ENCODE results near the gene NDUFA8.
"Not testable (repeated sequence)": the region's sequence is repeated elsewhere in the genome, so short reads cannot be mapped to it uniquely, and the experiment has no call there.

Gene NDUFA8

DNA sequence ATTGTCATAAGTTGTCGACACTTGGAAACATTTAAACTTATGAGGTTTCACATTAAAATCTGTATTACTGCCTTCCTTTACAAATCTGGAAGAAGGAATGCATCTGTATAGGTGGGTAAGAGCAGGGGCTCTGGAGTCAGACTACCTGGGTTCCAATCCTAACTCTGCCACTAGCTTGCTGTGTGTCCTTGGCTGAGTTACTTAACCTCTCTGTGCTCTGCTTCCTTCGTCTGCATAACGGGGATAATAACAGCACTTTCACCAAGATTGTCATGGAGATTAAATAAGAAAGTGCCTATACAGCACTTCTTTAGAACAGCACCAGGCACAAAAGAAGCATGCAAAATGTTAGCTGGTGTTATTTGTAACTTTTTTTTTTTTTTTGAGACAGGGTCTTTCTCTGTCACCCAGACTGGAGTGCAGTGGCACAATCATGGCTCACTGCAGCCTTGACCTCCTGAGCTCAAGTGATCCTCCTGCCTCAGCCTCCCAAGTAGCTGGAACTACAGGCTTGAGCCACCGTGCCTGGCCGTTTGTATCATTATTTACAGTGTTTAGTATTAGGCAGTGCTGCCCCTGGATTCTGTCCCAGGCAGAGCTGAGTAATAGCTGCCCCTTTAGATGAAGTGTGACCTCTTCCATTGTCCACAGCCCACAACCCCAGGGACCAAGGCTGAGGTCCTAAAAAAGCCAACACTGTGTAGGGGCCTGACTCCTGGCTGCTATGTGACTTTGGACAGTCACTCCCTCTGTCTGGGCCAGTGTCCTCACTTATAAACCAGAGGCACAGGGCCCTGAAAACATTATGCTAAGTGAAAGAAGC, 41.0 kb downstream of the NDUFA8 start:
- no peak for TF ChIP-seq GATA1 (IDR thresholded peaks at IDR 0.05; ENCODE audit: low read depth, low read length)
- no peak for TF ChIP-seq POLR2A (IDR thresholded peaks at IDR 0.05; ENCODE audit: low read length)
- no peak for DNase-seq

DNA sequence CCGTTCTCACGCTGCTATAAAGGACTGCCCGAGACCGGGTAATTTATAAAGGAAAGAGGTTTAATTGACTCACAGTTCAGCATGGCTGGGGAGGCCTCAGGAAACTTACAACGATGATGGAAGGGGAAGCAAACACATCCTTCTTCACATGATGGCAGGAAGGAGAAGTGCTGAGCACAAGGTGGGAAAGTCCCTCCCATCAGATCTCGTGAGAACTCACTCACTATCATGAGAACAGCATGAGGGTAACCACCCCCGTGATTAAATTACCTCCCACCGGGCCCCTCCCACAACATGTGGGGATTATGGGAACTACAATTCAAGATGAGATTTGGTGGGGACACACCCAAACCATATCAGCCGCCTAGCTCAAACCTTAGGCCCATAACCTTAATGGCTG, 42.3 kb downstream of the NDUFA8 start:
- not testable (repeated sequence) for DNase-seq

DNA sequence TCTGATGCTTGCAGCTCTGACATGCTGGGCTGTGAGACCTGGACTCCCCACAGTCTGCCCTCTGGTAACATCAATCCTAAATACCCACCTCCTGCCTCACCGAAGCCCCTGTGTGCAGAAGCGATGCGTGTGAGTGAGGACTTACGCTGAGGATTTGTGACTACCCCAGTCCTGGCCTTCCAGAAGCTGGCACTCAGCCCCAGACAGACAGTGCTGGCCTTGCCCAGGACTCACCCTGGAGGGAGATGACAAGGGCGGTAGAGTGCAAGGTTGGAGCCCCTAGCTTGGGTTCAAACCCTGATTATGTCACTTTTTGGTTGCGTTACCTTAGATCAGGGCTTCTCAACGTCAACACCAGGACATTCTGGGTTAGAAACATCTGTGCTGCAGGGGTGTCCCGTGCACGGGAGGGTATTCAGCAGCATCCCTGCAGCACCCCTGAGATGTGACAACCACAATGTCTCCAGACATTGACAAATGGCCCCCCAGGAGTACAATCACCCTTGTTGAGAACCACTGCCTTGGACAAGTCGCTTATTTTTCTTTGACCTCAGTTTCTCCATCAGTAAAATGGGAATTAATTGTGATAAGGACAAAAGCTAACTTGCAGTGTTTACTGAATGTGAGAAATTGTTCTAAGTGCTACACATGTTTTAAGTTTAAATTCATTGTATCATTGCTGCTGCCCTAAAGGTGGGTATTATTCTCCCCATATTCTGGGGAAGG, 43.0 kb downstream of the NDUFA8 start:
- no peak for DNase-seq
- TF ChIP-seq GATA1 (IDR thresholded peaks at IDR 0.05; ENCODE audit: low read depth, low read length) (no peak), POLR2A (IDR thresholded peaks at IDR 0.05; ENCODE audit: low read length) (no peak)

DNA sequence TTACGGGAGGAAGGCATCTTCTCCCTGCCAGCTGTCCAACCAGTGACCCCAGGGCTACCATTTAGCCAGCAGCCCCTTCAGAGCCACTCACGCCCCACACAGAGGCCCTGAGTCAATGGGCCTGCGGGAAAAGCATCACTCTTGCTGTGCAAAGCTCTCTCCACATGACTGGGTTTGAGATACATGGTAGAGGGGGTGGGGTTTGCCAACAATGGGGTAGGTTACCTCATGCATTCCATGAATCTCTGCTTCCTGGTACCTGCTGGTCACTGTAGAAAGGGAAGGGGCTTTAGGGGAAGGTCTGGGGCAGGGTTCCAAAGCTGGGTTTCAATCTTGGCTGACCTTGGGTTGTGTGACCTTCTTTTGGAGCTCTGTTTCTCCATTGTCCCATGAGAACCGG, 43.5 kb downstream of the NDUFA8 start:
- TF ChIP-seq POLR2A (IDR thresholded peaks at IDR 0.05; ENCODE audit: low read length): no peak
- TF ChIP-seq GATA1 (IDR thresholded peaks at IDR 0.05; ENCODE audit: low read depth, low read length): no peak
- no peak for DNase-seq

DNA sequence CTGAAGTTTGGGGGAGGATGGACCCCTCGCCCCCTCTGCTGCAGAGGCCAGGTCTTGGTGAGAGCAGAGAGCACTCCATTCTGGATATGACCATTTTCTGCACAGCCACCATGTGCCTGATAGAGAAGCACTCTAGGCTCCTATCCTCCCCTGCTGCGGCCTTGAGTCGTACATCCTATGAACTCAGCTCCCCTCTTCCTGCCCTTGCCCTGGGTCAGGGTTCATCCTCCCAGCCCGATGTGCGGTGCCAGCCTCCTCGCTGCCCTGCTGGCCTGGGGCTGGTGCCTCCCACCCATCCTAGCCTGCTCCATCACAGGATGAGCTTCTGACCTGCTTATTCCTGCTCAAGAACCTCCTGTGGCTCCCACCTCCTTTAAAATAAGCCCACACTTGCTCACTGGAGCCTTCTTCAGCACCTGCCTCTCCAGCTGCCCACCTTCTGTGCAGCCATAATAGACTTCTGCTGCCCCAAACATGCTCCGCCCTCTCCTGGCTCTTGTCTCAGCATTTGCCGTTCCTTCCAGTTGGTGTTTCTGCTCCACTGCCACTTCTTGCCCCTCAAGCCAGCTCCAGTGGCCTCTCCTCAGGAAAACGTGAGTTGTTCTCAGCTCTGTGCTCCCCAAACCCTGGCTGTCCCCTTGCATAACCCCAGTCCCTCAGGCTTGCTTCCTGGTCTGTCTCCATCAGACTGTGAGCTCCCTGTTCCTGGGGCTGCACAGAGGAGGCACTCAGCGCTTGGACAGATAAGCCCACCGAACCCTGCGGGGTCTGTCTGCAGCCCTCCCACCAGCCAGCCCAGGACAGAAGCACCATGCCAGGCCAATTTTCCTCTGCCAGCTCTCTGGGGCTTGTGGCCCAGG, 44.2 kb downstream of the NDUFA8 start:
- TF ChIP-seq POLR2A (IDR thresholded peaks at IDR 0.05; ENCODE audit: low read length) (no peak), GATA1 (IDR thresholded peaks at IDR 0.05; ENCODE audit: low read depth, low read length) (no peak)

DNA sequence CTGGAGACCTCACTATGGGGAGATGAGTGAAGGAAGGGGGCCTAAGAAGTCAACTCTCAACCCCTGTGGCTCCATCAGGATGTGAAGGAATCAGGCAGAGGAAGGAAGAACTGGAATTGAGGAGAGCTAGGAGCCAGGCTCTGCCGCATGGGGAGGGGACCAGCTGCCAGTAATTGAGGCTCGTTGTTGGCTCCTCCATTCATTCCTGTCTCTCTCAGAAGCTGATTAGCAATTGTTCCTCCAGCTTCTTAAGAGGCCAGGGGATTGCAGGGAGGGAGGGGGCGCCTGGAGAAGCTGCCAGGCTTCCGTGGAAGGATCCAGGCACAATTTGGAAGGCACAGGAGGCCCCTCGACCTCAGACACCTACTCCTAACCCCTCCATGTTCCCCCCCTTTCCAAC, 46.0 kb downstream of the NDUFA8 start:
- no peak for DNase-seq
- TF ChIP-seq POLR2A (IDR thresholded peaks at IDR 0.05; ENCODE audit: low read length): no peak
- no peak for TF ChIP-seq GATA1 (IDR thresholded peaks at IDR 0.05; ENCODE audit: low read depth, low read length)

More for the DNA sequence above, 44.2 kb downstream of the NDUFA8 start:
- no peak for DNase-seq

DNA sequence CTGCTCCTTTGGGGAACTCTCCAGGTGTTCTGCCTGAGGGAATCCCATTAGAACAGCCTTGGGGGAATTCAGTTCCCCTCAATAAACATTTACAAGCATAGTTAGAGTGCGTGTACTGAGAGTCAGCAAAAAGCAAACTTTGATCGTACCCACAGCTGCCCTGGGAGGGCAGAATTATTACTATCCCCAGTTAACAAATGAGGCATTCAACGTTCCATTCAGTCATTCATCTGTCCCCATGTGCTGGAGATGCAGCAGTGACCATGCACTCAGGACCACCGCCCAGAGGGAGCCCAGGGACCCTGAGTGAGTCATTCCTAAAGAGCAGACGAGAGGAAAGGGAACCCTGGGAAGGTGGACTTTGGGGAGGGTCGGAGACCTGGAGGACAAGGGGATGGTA, 47.3 kb downstream of the NDUFA8 start:
- DNase-seq: no peak
- TF ChIP-seq POLR2A (IDR thresholded peaks at IDR 0.05; ENCODE audit: low read length) (no peak), GATA1 (IDR thresholded peaks at IDR 0.05; ENCODE audit: low read depth, low read length) (no peak)

DNA sequence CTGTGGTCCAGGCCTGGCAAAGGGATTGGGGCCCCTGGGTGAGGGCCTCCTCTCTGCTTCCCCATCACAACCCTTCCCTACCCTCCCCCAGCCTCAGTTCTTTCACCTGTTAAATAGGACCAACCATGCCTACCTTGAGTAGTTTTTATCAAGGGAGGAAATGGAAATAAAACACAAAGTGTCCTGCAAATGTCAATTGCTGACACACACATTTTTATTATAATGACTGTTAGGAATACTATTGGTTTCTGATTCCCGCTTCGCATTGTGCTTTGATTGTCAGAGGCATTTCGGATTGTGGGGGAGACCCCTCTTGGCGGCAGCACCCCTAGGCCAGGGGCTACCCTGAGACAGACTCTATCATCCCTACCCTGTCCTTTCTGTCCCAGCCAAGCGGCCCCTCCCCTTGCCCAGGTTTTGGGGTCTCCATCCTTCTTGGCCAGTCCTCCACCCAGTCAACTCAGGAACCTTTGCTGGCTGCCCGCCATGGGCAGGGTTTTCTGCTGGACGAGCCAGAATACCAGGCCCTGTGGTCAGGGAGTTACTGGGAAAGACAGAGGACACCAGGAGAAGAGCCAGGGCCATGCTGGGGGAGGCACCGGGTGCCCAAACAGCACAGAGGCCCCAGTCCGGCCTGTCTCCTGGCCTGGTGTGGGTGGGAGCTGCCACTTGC, 48.0 kb downstream of the NDUFA8 start:
- TF ChIP-seq GATA1 (IDR thresholded peaks at IDR 0.05; ENCODE audit: low read depth, low read length) (no peak), POLR2A (IDR thresholded peaks at IDR 0.05; ENCODE audit: low read length) (no peak)
- no peak for DNase-seq

DNA sequence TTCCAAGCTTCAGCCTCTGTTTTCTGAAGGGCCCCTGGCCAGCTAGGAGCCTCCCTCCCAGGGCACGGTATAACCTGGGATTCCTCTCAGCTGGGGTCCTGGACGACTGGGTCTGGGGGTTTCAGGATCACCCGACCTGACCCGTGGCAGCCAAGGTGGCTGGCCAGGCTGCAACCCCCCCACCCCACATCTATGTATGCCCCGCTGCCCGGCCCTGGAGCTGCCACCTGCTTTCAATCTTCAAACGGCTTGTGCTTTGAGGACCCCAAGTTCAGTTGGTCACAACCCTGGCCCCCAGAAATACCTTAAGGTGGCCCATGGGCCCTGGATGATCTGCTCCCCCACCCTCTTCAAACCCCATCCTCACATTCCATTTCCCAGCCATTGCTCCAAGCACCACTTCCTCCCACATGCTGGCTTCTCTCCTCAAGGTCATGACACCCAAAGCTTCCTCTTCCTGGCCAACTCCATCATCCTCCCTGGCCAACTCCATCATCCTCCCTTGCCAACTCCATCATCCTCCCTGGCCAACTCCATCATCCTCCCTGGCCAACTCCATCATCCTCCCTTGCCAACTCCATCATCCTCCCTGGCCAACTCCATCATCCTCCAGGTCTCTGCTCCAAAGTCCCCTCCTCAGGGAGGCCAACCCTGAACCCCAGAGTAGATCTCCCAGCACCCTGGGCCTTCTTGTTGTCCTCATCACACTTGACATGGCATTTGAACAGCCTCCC, 49.3 kb downstream of the NDUFA8 start:
- no peak for DNase-seq
- no peak for TF ChIP-seq GATA1 (IDR thresholded peaks at IDR 0.05; ENCODE audit: low read depth, low read length)
- TF ChIP-seq POLR2A (IDR thresholded peaks at IDR 0.05; ENCODE audit: low read length): no peak

DNA sequence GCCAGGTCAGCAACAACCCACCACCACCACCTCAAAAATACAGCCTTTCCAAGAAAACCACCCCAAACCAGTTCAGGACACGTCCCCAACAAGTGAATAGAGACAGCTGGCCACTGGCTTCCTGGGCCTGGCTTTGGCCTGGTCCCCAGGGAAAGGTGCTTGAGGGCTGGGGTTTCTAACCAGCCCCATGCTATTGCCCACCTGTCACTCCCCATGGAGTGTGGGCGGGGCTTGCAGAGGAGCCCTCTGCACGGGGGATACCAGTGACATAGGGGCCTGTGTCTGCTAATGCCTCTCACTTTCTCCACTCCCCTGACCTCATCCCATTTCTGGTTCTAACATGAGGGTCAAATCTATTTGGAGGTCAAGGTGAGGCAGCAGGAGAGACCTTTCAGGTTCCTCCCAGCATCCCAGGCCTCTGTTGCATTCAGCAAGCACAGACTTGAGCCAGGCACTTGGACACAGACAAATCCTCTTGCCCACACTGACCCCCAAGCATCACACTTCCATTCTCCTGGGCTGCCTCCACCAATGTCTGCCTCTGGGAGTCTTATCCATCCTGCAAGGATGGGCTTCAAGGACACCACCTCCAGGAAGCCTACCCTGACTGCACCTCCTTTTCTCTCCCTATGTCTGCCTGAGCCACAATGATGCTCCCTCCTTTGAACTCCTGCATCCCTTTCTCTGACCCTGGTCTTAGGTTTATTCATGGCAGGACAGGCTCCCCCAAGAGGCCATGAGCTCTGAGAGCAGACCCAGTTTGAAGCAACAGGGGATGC, 50.4 kb downstream of the NDUFA8 start:
- TF ChIP-seq GATA1 (IDR thresholded peaks at IDR 0.05; ENCODE audit: low read depth, low read length) (no peak), POLR2A (IDR thresholded peaks at IDR 0.05; ENCODE audit: low read length) (no peak)
- no peak for DNase-seq

DNA sequence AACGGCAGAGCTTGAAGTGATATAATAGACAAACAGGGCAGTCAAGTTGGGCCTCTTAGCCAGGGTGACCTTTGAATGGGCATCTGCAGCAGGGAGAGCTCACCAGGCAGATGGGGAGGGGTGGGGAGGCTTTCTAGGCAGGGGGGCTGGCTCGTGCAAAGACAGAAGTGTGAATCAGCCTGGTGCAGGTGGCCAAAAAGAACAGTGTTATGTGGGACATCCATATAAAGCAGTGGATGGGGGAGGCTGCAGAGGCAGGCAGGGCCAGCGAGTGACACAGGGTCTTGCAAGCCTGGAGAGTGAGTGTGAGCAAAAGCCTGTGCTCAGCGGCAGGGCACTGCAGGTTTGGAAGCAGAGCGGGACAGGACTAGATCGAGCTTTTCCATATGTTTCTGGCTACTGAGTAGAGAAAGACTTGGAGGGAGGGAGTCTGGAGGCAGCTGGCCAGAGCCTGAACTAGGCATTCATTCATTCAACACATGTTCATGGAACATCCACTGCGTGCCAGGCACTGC, 52.2 kb downstream of the NDUFA8 start:
- no peak for TF ChIP-seq POLR2A (IDR thresholded peaks at IDR 0.05; ENCODE audit: low read length)
- TF ChIP-seq GATA1 (IDR thresholded peaks at IDR 0.05; ENCODE audit: low read depth, low read length): no peak
- no peak for DNase-seq

DNA sequence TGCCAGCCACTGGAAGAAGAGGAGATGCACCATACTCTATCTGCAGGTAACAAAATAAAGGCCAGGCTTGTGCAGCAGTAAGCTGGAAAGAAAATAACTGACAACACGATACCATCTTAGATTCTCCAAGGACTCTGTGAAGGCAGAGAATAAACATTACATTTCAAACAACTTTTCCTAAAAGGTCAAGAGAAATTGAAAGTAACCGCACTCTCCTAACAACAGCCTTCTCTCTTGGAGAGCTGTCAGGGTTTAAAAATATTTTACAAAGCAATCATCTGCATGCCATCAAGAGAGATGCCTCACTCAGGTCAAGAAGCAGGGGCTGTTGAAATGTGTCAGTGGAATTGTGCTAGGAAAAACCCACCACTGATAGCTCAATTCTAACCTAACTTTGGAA, 53.0 kb downstream of the NDUFA8 start:
- TF ChIP-seq POLR2A (IDR thresholded peaks at IDR 0.05; ENCODE audit: low read length) (no peak), GATA1 (IDR thresholded peaks at IDR 0.05; ENCODE audit: low read depth, low read length) (no peak)
- no peak for DNase-seq
